Kidney epithelial cell (primary cell): ENCODE measurements around the gene GRAMD4. TPM values are rescaled to one million over a fixed set of nuclear protein-coding genes. Genes with fewer than 3 reads are reported as not detected.
"Not testable (repeated sequence)": the region's sequence is repeated elsewhere in the genome, so short reads cannot be mapped to it uniquely, and the experiment has no call there.

ENCODE experiments used
- DNase-seq: peaks from one replicate; pipeline ENCODE4 v3.0.0-alpha.2; 2010; ENCODE audit warnings: low read depth
- H3K27me3 ChIP-seq: 2 replicates; pipeline ENCODE4 v1.6.0; 2011; ENCODE audit warnings: low read length; ENCODE audit not compliant: control insufficient read depth, insufficient read depth
- H3K36me3 ChIP-seq: 2 replicates; pipeline ENCODE4 v1.5.1; 2011; ENCODE audit warnings: low read length; ENCODE audit not compliant: control insufficient read depth, insufficient read depth
- H3K4me3 ChIP-seq: 2 replicates; pipeline ENCODE4 v1.5.1; 2011; ENCODE audit warnings: low read depth, mild to moderate bottlenecking, control low read depth, low read length
- total RNA-seq: library from RNA; depleted of rRNA; stranded (reverse); fragments of >200 nt; gene quantifications from 2 replicates; pipeline ENCODE4 v1.2.3, GENCODE V29; 2015
- TF ChIP-seq, protein P1 (sequence below): IDR thresholded peaks from 2 replicates; pipeline ENCODE4 v1.5.1; 2011; ENCODE audit warnings: mild to moderate bottlenecking, moderate library complexity, low read length, control low read depth, inconsistent platforms; ENCODE audit not compliant: insufficient read depth, poor library complexity, severe bottlenecking

The GRAMD4 gene
- total RNA-seq, 1 donor from 2014 or later: 30.4 TPM

DNA sequence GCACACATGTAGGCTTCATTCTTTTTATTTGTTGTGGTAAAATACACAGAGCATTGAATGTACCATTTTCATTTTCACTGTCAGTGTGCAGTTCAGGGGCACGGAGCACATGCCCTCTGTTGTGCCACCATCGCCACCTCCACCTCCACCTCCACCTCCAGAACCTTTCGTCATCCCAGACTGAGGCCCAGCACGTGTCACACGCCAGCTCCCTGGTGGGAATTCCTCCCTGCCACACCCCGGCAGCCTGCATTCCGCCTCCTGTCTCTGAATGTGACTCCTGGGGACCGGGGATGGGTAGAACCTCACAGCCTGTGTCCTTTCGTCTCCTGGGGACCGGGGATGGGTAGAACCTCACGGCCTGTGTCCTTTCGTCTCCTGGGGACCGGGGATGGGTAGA, 10.9 kb downstream of the GRAMD4 start:
- no peak for DNase-seq
- Histone ChIP-seq H3K4me3 (no peak overlapping the region), H3K36me3 (no peaks in the 10 kb centered on the region), H3K27me3 (no peaks in the 10 kb centered on the region)
- TF ChIP-seq, protein P1, sequence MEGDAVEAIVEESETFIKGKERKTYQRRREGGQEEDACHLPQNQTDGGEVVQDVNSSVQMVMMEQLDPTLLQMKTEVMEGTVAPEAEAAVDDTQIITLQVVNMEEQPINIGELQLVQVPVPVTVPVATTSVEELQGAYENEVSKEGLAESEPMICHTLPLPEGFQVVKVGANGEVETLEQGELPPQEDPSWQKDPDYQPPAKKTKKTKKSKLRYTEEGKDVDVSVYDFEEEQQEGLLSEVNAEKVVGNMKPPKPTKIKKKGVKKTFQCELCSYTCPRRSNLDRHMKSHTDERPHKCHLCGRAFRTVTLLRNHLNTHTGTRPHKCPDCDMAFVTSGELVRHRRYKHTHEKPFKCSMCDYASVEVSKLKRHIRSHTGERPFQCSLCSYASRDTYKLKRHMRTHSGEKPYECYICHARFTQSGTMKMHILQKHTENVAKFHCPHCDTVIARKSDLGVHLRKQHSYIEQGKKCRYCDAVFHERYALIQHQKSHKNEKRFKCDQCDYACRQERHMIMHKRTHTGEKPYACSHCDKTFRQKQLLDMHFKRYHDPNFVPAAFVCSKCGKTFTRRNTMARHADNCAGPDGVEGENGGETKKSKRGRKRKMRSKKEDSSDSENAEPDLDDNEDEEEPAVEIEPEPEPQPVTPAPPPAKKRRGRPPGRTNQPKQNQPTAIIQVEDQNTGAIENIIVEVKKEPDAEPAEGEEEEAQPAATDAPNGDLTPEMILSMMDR: no peak

GRCh38 chr22:46632646-46633249, 12.6 kb downstream of the GRAMD4 start:
- Histone ChIP-seq H3K36me3 (no peaks in the 10 kb centered on the region), H3K4me3 (no peak overlapping the region), H3K27me3 (no peaks in the 10 kb centered on the region)
- TF ChIP-seq, protein P1: no peak
- DNase-seq: no peak

DNA sequence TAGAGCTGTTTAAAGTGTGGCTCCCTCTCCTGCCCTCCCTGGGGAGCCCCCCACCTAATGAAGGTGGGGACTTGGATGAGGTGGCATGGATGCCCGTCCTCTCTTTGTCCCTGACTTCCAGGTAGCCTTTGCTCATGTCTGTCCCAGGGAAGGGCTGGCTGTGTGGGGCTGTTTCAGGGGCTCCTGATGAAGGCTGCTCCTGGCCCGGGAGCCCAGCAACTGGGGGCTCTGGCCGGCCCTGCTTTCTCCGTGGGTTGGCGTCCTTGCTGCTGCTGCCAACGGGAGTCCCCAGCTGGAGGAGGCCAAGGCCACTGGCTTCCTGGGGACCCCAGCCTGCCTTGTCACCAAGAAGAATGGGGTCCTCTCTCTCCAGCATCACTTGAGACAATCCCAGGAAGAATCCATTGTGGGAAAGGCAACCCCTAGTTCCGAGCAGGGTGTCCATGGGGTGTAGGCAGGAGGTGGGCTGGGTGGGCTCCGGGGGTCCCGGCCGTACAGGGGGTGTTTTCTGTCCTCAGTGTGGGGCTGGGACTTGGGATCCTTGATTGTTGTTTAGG, 13.2 kb downstream of the GRAMD4 start:
- DNase-seq: no peak
- TF ChIP-seq, protein P1: no peak
- no peaks in the 10 kb centered on the region for H3K27me3 ChIP-seq
- H3K4me3 ChIP-seq: no peak overlapping the region
- no peaks in the 10 kb centered on the region for H3K36me3 ChIP-seq

- no peak for DNase-seq
- Histone ChIP-seq H3K4me3 (no peak overlapping the region), H3K27me3 (no peaks in the 10 kb centered on the region), H3K36me3 (no peaks in the 10 kb centered on the region)
- TF ChIP-seq, protein P1: no peak
These were observed 14.0 kb downstream of the GRAMD4 start for GRCh38 chr22:46634011-46634699.

DNA sequence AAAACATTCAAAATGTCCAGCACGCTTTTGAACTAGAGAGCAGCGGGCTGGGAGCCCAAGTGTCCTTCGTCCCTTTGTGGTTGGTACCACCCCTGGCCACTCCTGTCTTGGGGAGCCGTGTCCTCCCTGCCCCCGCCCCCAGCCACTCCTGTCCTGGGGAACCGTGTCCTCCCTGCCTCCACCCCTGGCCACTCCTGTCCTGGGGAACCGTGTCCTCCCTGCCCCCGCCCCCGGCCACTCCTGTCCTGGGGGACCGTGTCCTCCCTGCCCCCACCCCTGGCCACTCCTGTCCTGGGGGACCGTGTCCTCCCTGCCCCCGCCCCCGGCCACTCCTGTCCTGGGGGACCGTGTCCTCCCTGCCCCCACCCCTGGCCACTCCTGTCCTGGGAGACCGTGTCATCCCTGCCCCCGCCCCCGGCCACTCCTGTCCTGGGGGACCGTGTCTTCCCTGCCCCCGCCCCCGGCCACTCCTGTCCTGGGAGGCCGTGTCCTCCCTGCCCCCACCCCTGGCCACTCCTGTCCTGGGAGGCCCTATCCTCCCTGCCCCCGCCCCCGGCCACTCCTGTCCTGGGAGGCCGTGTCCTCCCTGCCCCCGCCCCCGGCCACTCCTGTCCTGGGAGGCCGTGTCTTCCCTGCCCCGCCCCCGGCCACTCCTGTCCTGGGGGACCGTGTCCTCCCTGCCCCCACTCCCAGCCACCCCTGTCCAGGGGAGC, 14.9 kb downstream of the GRAMD4 start:
- H3K27me3 ChIP-seq, H3K36me3 ChIP-seq, DNase-seq, H3K4me3 ChIP-seq: not testable (repeated sequence)

DNA sequence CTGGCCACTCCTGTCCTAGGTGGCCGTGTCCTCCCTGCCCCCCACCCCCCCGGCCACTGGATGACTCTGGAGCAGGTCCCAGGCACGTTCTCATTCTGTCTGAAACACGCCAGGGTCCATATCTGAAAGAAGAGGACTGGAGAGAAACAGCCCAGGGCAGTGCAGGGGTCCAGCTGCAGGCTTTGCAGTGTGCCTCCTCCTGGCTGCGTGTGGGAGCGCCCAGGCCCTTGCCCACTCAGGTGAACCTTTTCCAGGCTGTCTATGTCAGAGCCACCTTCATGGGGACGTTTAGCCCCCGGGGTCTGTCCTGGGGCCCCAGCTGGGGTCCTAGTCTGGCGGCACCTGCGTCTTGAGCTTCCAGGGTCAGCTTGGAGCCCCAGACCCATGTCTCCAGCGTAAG, 15.6 kb downstream of the GRAMD4 start:
- Histone ChIP-seq H3K27me3 (no peaks in the 10 kb centered on the region), H3K4me3 (no peak overlapping the region), H3K36me3 (no peaks in the 10 kb centered on the region)
- TF ChIP-seq, protein P1: no peak
- no peak for DNase-seq
